Measurements from ENCODE around the gene GPR150. TPM values are rescaled to one million over a fixed set of nuclear protein-coding genes. Genes with fewer than 3 reads are reported as not detected.

Gene GPR150
- total and polyA plus RNA-seq, 10 of the 15 experiments (the other 5 are each of a cell fraction or from before 2014, with no cell fraction given), result 0.08 to 1.1 (median 0.37) TPM; not detected in 1

DNA sequence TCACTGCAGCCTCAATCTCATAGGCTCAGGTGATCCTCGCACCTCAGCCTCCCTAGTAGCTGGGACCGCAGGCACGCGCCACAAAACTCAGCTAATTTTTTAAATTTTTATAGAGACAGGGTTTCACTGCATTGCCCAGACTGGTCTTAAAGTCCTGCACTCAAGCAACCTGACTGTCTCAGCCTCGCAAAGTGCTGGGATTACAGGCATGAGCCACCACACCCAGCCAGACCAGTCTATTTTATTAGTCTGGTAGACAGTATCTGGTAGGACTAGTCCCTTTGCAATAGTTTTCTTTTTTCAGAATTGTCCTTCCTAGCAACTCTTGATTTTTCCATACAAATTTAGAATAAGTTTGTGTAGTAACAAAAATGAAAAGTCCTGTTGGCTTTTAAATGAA is 14.1 kb upstream of the GPR150 start:
- H4K20me1 ChIP-seq (ENCODE audit: control insufficient read depth, insufficient read depth), result no peaks in the 10 kb centered on the region
- no peaks in the 10 kb centered on the region for H3K79me2 ChIP-seq (ENCODE audit: control insufficient read depth, insufficient read depth, low read length)
- in situ Hi-C loops (cut with MboI), result no loop called here
- no peaks in the 10 kb centered on the region for H3K9me3 ChIP-seq (replicated peaks; ENCODE audit: control insufficient read depth, insufficient read depth, low read length)
- RAD21 ChIA-PET (ENCODE audit: unreplicated experiment), result no interaction called here
- SMC1A ChIA-PET (ENCODE audit: uncharacterized antibody, unreplicated experiment), result no interaction called here
- DNase-seq (ENCODE audit: low read depth, low spot score) (no peak), FAIRE-seq (no peak), ATAC-seq (no peak)
- TF ChIP-seq MYC (IDR thresholded peaks at IDR 0.05; ENCODE audit: insufficient read depth, insufficient read length, insufficient replicate concordance, low read length, severe bottlenecking) (no peak), BHLHE40 (IDR thresholded peaks at IDR 0.05; ENCODE audit: borderline replicate concordance in 1 of 2, low read depth in 2 of 2, low read length in 1 of 2) (no peak), SRF (IDR thresholded peaks at IDR 0.05; ENCODE audit: low read depth in 2 of 2, low read length in 2 of 2) (no peak), SREBF2 (IDR thresholded peaks at IDR 0.05; ENCODE audit: low read length) (no peak), RAD51 (IDR thresholded peaks at IDR 0.05) (no peak), RBBP5 (conservative IDR thresholded peaks at IDR 0.05) (no peak), NFYB (IDR thresholded peaks at IDR 0.05; ENCODE audit: insufficient read depth, low read depth, low read length) (no peak), ZZZ3 (IDR thresholded peaks at IDR 0.05; ENCODE audit: control insufficient read depth, insufficient read length, low read depth) (no peak), FOXK2 (IDR thresholded peaks at IDR 0.05) (no peak), DPF2 (IDR thresholded peaks at IDR 0.05) (no peak), SMAD5 (IDR thresholded peaks at IDR 0.05; ENCODE audit: low read depth) (no peak)
- TF ChIP-seq, protein P1, sequence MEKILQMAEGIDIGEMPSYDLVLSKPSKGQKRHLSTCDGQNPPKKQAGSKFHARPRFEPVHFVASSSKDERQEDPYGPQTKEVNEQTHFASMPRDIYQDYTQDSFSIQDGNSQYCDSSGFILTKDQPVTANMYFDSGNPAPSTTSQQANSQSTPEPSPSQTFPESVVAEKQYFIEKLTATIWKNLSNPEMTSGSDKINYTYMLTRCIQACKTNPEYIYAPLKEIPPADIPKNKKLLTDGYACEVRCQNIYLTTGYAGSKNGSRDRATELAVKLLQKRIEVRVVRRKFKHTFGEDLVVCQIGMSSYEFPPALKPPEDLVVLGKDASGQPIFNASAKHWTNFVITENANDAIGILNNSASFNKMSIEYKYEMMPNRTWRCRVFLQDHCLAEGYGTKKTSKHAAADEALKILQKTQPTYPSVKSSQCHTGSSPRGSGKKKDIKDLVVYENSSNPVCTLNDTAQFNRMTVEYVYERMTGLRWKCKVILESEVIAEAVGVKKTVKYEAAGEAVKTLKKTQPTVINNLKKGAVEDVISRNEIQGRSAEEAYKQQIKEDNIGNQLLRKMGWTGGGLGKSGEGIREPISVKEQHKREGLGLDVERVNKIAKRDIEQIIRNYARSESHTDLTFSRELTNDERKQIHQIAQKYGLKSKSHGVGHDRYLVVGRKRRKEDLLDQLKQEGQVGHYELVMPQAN (conservative IDR thresholded peaks at IDR 0.05), result no peak
- TF ChIP-seq, protein P2, sequence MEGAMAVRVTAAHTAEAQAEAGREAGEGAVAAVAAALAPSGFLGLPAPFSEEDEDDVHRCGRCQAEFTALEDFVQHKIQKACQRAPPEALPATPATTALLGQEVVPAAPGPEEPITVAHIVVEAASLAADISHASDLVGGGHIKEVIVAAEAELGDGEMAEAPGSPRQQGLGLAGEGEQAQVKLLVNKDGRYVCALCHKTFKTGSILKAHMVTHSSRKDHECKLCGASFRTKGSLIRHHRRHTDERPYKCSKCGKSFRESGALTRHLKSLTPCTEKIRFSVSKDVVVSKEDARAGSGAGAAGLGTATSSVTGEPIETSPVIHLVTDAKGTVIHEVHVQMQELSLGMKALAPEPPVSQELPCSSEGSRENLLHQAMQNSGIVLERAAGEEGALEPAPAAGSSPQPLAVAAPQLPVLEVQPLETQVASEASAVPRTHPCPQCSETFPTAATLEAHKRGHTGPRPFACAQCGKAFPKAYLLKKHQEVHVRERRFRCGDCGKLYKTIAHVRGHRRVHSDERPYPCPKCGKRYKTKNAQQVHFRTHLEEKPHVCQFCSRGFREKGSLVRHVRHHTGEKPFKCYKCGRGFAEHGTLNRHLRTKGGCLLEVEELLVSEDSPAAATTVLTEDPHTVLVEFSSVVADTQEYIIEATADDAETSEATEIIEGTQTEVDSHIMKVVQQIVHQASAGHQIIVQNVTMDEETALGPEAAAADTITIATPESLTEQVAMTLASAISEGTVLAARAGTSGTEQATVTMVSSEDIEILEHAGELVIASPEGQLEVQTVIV (IDR thresholded peaks at IDR 0.05; ENCODE audit: borderline replicate concordance, partially characterized antibody), result no peak
- TF ChIP-seq, protein P3, sequence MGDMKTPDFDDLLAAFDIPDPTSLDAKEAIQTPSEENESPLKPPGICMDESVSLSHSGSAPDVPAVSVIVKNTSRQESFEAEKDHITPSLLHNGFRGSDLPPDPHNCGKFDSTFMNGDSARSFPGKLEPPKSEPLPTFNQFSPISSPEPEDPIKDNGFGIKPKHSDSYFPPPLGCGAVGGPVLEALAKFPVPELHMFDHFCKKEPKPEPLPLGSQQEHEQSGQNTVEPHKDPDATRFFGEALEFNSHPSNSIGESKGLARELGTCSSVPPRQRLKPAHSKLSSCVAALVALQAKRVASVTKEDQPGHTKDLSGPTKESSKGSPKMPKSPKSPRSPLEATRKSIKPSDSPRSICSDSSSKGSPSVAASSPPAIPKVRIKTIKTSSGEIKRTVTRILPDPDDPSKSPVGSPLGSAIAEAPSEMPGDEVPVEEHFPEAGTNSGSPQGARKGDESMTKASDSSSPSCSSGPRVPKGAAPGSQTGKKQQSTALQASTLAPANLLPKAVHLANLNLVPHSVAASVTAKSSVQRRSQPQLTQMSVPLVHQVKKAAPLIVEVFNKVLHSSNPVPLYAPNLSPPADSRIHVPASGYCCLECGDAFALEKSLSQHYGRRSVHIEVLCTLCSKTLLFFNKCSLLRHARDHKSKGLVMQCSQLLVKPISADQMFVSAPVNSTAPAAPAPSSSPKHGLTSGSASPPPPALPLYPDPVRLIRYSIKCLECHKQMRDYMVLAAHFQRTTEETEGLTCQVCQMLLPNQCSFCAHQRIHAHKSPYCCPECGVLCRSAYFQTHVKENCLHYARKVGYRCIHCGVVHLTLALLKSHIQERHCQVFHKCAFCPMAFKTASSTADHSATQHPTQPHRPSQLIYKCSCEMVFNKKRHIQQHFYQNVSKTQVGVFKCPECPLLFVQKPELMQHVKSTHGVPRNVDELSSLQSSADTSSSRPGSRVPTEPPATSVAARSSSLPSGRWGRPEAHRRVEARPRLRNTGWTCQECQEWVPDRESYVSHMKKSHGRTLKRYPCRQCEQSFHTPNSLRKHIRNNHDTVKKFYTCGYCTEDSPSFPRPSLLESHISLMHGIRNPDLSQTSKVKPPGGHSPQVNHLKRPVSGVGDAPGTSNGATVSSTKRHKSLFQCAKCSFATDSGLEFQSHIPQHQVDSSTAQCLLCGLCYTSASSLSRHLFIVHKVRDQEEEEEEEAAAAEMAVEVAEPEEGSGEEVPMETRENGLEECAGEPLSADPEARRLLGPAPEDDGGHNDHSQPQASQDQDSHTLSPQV (IDR thresholded peaks at IDR 0.05), result no peak
- TF ChIP-seq, protein P4, sequence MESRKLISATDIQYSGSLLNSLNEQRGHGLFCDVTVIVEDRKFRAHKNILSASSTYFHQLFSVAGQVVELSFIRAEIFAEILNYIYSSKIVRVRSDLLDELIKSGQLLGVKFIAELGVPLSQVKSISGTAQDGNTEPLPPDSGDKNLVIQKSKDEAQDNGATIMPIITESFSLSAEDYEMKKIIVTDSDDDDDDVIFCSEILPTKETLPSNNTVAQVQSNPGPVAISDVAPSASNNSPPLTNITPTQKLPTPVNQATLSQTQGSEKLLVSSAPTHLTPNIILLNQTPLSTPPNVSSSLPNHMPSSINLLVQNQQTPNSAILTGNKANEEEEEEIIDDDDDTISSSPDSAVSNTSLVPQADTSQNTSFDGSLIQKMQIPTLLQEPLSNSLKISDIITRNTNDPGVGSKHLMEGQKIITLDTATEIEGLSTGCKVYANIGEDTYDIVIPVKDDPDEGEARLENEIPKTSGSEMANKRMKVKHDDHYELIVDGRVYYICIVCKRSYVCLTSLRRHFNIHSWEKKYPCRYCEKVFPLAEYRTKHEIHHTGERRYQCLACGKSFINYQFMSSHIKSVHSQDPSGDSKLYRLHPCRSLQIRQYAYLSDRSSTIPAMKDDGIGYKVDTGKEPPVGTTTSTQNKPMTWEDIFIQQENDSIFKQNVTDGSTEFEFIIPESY (IDR thresholded peaks at IDR 0.05), result no peak
- no peaks in the 10 kb centered on the region for H3K4me1 ChIP-seq (ENCODE audit: control insufficient read depth, insufficient read depth, low read length)
- H3K4me2 ChIP-seq (ENCODE audit: control insufficient read depth, insufficient read depth), result no peak overlapping the region
- no peak overlapping the region for H3K4me3 ChIP-seq
- 98% methylated on average over 5 of the region's 5 CpGs for WGBS (ENCODE audit: insufficient coverage, insufficient replicate concordance, low lambda C conversion rate, missing lambda C conversion rate)
- CTCF ChIA-PET, result no interaction called here
- H3K36me3 ChIP-seq (ENCODE audit: control insufficient read depth in 2 of 2, insufficient read depth in 2 of 2, low read length in 1 of 2), result no peaks in the 10 kb centered on the region
- H3K9ac ChIP-seq (ENCODE audit: control insufficient read depth, insufficient read depth, low read length), result no peak overlapping the region
- intact Hi-C loops (cut with micrococcal nuclease; ENCODE audit: unreplicated experiment), result no loop called here
- H2AFZ ChIP-seq (ENCODE audit: control insufficient read depth, low read depth, low read length), result no peak overlapping the region
- H3K27me3 ChIP-seq (replicated peaks in 1 of 2; ENCODE audit: control insufficient read depth in 2 of 2, insufficient read depth in 2 of 2, low read length in 1 of 2), result no peaks in the 10 kb centered on the region
- no peak overlapping the region for H3K27ac ChIP-seq (ENCODE audit: control insufficient read depth, insufficient read depth)
- POLR2A ChIA-PET, result no interaction called here
- no TSS peak for BruUV-seq (replicated peaks)

Data from GM12878 (cell line).